ENCODE measurements around the gene PRXL2A. TPM values are rescaled to one million over a fixed set of nuclear protein-coding genes. Genes with fewer than 3 reads are reported as not detected.
A peak's percentile ranks its signal among the peaks of the same experiment; 100 is the strongest.

PRXL2A gene
- total RNA-seq, 2 donors from 2014 or later: 101 to 127 TPM

DNA sequence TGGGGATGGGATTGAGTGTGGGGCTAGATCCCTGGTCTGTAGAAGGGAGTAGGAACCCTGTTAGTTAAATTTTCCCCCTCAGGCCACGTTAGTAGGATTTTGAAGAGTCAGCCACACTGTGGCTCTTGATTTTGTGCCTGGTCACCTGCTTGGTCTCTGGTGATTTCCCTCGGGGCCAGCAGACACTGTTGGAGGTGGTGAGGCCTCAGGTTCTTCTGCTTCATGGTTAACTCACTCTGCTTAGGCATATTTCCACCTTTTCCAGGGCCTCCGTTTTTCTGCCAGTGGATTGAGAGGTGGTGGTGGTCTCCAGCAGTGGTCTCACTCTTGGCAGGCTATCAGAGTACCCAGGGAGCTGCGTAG, 49.9 kb downstream of the PRXL2A start:
- H3K27ac ChIP-seq (ENCODE audit: low read depth, low read length): no peak overlapping the region
- H3K4me3 Mint-ChIP-seq: peak overlapping the region; percentile 14
- peak; percentile 19 for TF ChIP-seq CTCF (conservative IDR thresholded peaks at IDR 0.05)

GRCh38 chr10:80458638-80459037, 50.3 kb downstream of the PRXL2A start:
- H3K36me3 Mint-ChIP-seq (ENCODE audit: low read depth): peaks cover 14% of the 10 kb centered on the region
- H3K4me1 ChIP-seq (ENCODE audit: control insufficient read depth, insufficient read depth, low read length): peaks cover 16% of the 10 kb centered on the region
- H3K27me3 ChIP-seq (ENCODE audit: control insufficient read depth, insufficient read depth, low read length, poor library complexity, severe bottlenecking): no peaks in the 10 kb centered on the region
- H3K9ac ChIP-seq (ENCODE audit: extremely low read depth, low read length, poor library complexity, severe bottlenecking): no peak overlapping the region
- peaks cover 65% of the 10 kb centered on the region for H3K4me1 Mint-ChIP-seq
- H3K9me3 ChIP-seq (ENCODE audit: control insufficient read depth, low read length): no peaks in the 10 kb centered on the region
- H3K36me3 ChIP-seq (ENCODE audit: control insufficient read depth, insufficient read depth, low read length): peaks cover 11% of the 10 kb centered on the region
- peak overlapping the region; percentile 85 for H3K27ac Mint-ChIP-seq
- H3K4me3 Mint-ChIP-seq: peak overlapping the region; percentile 14
- no peak overlapping the region for H3K4me3 ChIP-seq (ENCODE audit: low read length)
- no peak for DNase-seq
- no peaks in the 10 kb centered on the region for H3K27me3 Mint-ChIP-seq (ENCODE audit: insufficient read depth)
- WGBS, 2 experiments (ENCODE audit: insufficient coverage in 1 of 2, insufficient read length in 1 of 2): 80 to 97% methylated on average over 2 to 6 of the region's 6 CpGs
- H3K27ac ChIP-seq (ENCODE audit: low read depth, low read length): no peak overlapping the region
- no peaks in the 10 kb centered on the region for H3K9me3 Mint-ChIP-seq
- no peak for TF ChIP-seq CTCF (conservative IDR thresholded peaks at IDR 0.05)

More for the DNA sequence above, 49.9 kb downstream of the PRXL2A start:
- H3K9ac ChIP-seq (ENCODE audit: extremely low read depth, low read length, poor library complexity, severe bottlenecking): no peak overlapping the region
- no peaks in the 10 kb centered on the region for H3K9me3 ChIP-seq (ENCODE audit: control insufficient read depth, low read length)
- H3K27ac Mint-ChIP-seq: peak overlapping the region; percentile 85
- peaks cover 14% of the 10 kb centered on the region for H3K36me3 Mint-ChIP-seq (ENCODE audit: low read depth)
- DNase-seq: no peak
- no peaks in the 10 kb centered on the region for H3K27me3 Mint-ChIP-seq (ENCODE audit: insufficient read depth)
- WGBS, 2 experiments (ENCODE audit: insufficient coverage in 1 of 2, insufficient read length in 1 of 2): 88 to 93% methylated on average over 3 to 4 of the region's 4 CpGs
- H3K9me3 Mint-ChIP-seq: no peaks in the 10 kb centered on the region
- H3K4me3 ChIP-seq (ENCODE audit: low read length): no peak overlapping the region
- H3K4me1 Mint-ChIP-seq: peaks cover 65% of the 10 kb centered on the region
- H3K27me3 ChIP-seq (ENCODE audit: control insufficient read depth, insufficient read depth, low read length, poor library complexity, severe bottlenecking): no peaks in the 10 kb centered on the region
- peaks cover 15% of the 10 kb centered on the region for H3K4me1 ChIP-seq (ENCODE audit: control insufficient read depth, insufficient read depth, low read length)
- H3K36me3 ChIP-seq (ENCODE audit: control insufficient read depth, insufficient read depth, low read length): peaks cover 11% of the 10 kb centered on the region

- Histone ChIP-seq H3K4me3 (ENCODE audit: low read length) (no peak overlapping the region), H3K27me3 (ENCODE audit: control insufficient read depth, insufficient read depth, low read length, poor library complexity, severe bottlenecking) (no peaks in the 10 kb centered on the region), H3K36me3 (ENCODE audit: control insufficient read depth, insufficient read depth, low read length) (peaks cover 11% of the 10 kb centered on the region), H3K27ac (ENCODE audit: low read depth, low read length) (peak overlapping the region; percentile 1), H3K4me1 (ENCODE audit: control insufficient read depth, insufficient read depth, low read length) (peaks cover 22% of the 10 kb centered on the region), H3K9ac (ENCODE audit: extremely low read depth, low read length, poor library complexity, severe bottlenecking) (peak overlapping the region; percentile 8), H3K9me3 (ENCODE audit: control insufficient read depth, low read length) (no peaks in the 10 kb centered on the region)
- Mint-ChIP-seq H3K27ac (peak overlapping the region; percentile 85), H3K36me3 (ENCODE audit: low read depth) (peaks cover 14% of the 10 kb centered on the region), H3K27me3 (ENCODE audit: insufficient read depth) (no peaks in the 10 kb centered on the region), H3K4me3 (no peak overlapping the region), H3K9me3 (no peaks in the 10 kb centered on the region), H3K4me1 (peaks cover 71% of the 10 kb centered on the region)
- peak; percentile 26 for TF ChIP-seq CTCF (conservative IDR thresholded peaks at IDR 0.05)
- WGBS, 2 experiments (ENCODE audit: insufficient coverage in 1 of 2, insufficient read length in 1 of 2): 89 to 93% methylated on average over 6 to 9 of the region's 9 CpGs
- DNase-seq: peak; percentile 80
Observed at GRCh38 chr10:80459047-80459865, 50.9 kb downstream of the PRXL2A start.
